Stimulated activated CD4-positive, alpha-beta T cell treated with anti-CD3 and anti-CD28 coated beads, Interleukin-1b, Interleukin-23, amount 100 ng/mL, for 48 hours (primary cell): ENCODE results near the gene OPN1SW.
A peak's percentile ranks its signal among the peaks of the same experiment; 100 is the strongest.

Experiments used
- DNase-seq: peaks from one replicate; pipeline ENCODE4 v3.0.0-alpha.2; 2020

OPN1SW gene

GRCh38 chr7:128792471-128793180 lies 17.0 kb upstream of the OPN1SW start:
- no peak for DNase-seq

- DNase-seq = no peak
These were observed 16.4 kb upstream of the OPN1SW start for GRCh38 chr7:128791972-128792327.

- peak; percentile 70 for DNase-seq
These were observed 15.8 kb upstream of the OPN1SW start, which contains the start of gene CCDC136 for GRCh38 chr7:128791121-128791971. Gene CCDC136, plus strand, starts transcription at chr7:128791968. Its CDS starts 444 bp downstream, at chr7:128792412.

GRCh38 chr7:128790315-128791041 lies 14.9 kb upstream of the OPN1SW start:
- no peak for DNase-seq

DNA sequence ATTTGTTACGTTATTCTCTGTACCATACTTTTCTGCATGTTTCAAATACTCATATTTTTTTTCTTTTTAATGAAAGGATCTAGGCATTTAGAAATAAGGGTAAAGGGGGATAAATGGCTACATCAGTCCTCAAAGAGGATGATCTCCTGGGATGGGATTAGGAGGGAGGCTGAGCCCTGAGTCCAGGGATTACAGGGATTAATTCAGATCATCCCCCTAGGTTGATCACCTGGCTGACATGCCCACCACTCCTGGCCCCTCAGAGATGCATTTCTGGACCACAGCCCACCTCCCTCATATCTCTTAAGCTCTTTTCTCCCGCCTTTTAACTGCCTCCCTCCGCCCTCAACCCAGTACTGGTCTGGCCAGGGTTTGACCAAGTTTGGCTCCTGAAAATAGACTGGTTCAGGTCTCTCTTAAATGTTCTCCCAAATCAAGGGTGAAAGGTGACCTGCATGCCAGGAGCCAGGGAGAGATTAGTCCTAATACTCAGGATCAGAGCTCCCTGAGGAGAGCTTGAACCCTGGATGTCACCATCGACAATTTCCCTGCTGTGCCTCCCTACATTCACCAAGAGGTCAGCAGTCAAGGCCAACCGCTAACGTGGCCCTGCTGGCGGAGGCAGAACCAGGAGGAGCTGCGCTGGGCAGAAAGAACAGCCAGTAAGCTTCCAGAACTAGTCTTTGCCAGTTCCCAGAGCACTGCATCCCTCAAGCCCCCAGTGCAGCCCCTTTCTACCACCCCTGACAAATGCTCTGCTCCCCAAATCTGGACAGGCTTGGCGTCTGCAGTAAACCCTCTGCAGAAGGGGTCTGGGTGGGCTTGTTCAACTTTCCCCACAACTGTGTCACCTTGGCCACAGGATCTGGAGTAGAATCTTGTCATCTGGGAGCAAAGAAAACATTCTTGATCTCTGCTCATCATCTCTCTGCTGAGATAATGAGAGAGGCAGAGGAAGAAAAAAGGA lies 13.1 kb upstream of the OPN1SW start:
- DNase-seq = no peak

DNA sequence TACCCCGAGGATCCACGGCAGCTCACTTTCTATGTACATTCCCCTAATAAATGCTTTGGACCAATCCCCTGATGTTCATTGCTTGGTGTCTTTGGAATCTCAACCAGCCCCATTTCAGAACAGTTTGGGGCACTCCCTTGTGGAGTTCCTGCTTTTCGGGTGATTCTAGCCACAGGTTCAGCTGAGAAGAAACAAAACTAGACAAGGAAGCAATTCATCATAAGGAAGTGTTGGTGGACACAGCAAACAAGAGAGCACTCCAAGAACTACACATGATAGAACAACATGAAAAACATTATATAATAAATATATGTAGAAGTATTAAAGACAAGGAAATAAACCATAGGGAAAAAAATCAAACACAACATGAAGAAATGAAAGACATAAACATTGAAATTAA lies 10.1 kb upstream of the OPN1SW start:
- no peak for DNase-seq

DNA sequence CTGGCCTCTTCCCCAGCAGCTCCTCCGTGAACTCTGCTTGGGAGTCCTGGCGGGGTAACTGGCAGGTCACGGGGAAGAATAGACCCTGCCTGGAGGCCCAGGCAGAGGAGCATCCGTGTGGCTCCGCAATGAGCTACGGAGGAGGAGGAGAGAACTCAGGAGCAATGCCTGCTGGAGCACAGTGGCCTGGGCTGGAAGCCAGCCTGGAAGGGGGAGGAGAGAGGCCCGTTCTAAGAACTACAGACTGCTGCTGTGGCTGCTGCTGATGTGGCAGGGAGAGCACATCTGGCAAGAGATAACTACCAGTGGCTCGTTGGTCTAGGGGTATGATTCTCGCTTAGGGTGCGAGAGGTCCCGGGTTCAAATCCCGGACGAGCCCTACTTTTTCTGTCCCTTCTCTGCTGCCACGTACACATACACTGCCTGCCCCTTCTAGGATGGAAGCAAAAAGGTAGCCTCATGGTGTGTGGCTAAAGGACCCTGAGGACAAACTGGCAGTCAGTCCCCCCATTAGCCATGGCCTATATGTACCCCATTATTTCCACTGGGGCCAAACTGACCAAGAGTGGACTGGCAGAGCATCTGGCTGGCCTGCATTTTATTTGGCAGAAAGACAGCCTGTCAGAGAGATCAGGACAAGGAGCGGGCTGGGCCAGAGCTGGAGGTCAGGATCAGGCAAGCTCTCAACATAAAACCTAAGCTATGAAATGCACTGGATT lies 7.7 kb upstream of the OPN1SW start:
- DNase-seq = peak; percentile 7

- DNase-seq = no peak
These were observed 6.3 kb upstream of the OPN1SW start for GRCh38 chr7:128781851-128782250.

DNA sequence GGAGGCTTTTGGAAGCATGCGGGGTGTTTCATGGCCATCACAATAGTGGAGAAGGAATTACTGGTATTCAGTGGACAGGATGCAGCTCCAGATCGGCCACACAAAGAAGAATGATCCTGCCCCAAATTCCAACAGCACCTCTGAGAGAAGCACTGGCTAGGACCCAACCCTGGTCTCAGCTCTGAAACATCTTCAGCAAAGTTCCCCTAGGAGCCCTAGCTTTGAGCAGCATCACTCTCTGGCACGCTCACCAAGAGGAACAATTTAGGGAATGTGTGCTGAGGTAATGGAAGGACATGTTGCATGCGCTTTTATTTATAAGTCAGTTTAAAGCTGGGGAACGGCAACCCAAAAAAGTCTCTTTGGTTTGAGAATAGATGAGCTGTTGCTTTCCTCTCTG lies 5.5 kb upstream of the OPN1SW start:
- no peak for DNase-seq

DNA sequence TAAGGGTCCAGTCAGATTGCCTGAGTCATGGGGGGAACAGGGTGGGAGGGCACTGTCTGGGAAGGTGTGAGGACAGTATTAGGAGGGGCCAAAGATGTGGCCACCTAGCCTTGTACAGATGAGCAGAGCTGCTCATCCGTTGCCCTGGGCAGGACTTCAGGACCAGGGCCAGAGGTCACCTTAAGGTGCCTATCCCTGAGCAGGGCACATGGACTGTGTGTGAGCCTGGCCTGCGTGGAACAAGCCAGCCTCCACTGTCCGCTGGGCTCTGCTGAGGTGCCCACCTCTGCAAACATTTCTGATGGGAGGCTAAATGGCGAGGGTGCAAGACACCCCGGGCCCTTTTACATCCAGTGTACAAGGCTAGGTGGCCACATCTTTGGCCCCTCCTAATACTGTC lies 3.4 kb upstream of the OPN1SW start:
- no peak for DNase-seq

GRCh38 chr7:128777156-128778123 lies 1.8 kb upstream of the OPN1SW start:
- no peak for DNase-seq

DNA sequence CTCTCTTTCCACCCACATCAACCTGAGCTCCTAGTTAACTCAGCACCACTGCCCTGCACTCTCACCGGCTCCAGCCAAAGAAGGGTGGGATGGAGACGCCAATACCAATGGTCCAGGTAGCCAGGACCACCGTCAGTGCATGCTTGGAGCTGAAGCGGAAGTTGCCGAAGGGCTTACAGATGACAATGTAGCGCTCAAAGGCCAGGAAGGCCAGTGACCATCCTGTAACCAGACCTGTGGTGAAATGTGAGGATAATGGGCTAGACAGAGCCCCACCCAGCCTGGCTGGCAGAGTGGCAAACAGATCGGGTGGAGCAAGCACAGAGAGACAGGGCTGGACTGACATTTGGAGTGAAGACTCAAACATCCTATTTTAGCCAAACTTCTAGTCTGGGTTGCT lies 673 bp downstream of the OPN1SW start:
- DNase-seq = no peak

DNA sequence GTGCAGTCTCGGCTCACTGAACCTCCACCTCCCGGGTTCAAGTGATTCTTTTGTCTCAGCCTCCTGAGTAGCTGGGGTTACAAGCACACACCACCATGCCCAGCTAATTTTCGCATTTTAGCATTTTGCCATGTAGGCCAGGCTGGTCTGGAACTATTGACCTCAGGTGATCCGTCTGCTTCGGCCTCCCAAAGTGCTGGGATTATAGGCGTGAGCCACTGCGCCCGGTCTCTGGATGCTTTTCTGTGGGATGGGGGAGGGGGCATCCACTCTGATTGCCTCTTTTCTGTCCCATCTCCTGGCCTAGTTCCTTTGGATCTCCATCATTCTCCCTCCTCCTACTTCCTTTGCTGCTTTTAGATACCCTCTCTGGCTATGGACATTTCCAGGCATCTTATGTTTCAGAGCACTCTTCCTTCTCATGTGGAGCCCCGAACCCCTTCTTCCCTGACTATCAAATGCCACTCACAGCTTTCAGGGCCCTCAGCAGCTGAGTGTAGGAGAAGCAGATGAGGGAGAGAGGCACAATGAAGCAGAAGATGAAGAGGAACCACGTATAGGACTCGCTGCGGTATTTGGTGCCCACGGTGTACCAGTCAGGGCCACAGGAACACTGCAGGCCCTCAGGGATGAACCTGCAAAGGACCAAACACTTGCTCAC lies 1.4 kb downstream of the OPN1SW start:
- no peak for DNase-seq

GRCh38 chr7:128773604-128774003 lies 2.0 kb downstream of the OPN1SW start:
- DNase-seq = no peak

GRCh38 chr7:128770233-128770632 lies 5.4 kb downstream of the OPN1SW start:
- DNase-seq = no peak

GRCh38 chr7:128767475-128768110 lies 8.0 kb downstream of the OPN1SW start:
- DNase-seq = no peak

- DNase-seq = no peak
These were observed 12.1 kb downstream of the OPN1SW start for GRCh38 chr7:128763541-128763940.

DNA sequence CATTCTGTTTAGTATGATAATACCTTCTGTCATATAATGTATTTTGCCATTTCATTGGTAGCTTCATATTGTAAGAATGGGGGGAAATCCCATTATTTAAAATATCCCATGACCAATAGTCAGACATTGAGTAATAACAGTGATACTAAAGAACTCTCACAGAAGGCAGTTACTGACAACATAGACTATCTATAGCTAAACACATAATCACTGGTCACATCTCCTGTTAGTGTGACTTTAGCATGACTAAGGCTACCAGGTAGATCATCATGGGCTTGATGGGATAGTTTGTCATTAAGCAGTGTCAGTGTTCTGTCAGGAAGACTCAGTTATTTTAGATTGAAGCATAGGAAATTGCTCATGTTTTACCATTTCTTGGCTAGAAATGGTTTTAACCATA lies 16.4 kb downstream of the OPN1SW start:
- no peak for DNase-seq

DNA sequence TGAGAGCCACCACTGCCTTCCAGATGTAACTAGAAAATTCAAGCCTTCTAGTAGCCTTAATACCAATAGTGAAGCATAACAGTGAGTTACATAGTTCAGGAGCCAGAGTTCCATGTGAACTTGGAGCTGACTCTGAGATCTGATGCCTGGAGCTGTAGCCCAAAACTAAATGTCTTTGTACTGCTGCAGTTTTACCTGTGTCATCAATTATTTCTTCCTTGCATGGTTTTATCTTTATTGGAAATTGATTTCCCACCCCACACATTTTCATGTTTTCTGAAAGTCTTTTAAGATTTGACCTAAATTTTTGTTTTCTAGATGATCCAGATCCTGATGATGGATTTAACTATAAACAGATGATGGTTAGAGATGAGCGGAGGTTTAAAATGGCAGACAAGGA lies 17.0 kb downstream of the OPN1SW start:
- DNase-seq = no peak
